HEK293T (cell line): ENCODE measurements around the gene PIP5K1B.

Experiments used
- ARNT ChIP-seq: fragments of 450-650 bp; IDR thresholded peaks from 2 replicates; pipeline ENCODE4 v1.6.1; 2017; ENCODE audit warnings: mild to moderate bottlenecking
- BHLHE40 ChIP-seq: fragments of 450-650 bp; IDR thresholded peaks from 2 replicates; pipeline ENCODE4 v1.6.1; 2016; ENCODE audit warnings: mild to moderate bottlenecking, moderate library complexity, borderline replicate concordance
- CTBP1 ChIP-seq: fragments of 450-650 bp; IDR thresholded peaks from 2 replicates; pipeline ENCODE4 v1.6.1; 2016; ENCODE audit warnings: borderline replicate concordance
- ELF4 ChIP-seq: fragments of 450-650 bp; IDR thresholded peaks from 2 replicates; pipeline ENCODE4 v1.6.1; 2017; ENCODE audit warnings: antibody characterized with exemption
- FOXK2 ChIP-seq: fragments of 450-650 bp; IDR thresholded peaks from 2 replicates; pipeline ENCODE4 v1.6.1; 2016; ENCODE audit warnings: mild to moderate bottlenecking
- FOXM1 ChIP-seq: fragments of 450-650 bp; IDR thresholded peaks from 2 replicates; pipeline ENCODE4 v1.6.1; 2017; ENCODE audit warnings: mild to moderate bottlenecking, borderline replicate concordance
- NFRKB ChIP-seq: fragments of 450-650 bp; IDR thresholded peaks from 2 replicates; pipeline ENCODE4 v1.6.1; 2016; ENCODE audit warnings: mild to moderate bottlenecking, moderate library complexity
- SP1 ChIP-seq: fragments of 450-650 bp; IDR thresholded peaks from 2 replicates; pipeline ENCODE4 v1.6.1; 2017
- TARDBP ChIP-seq: fragments of 450-650 bp; IDR thresholded peaks from 2 replicates; pipeline ENCODE4 v1.6.1; 2016
- ZNF384 ChIP-seq: fragments of 450-650 bp; IDR thresholded peaks from 2 replicates; pipeline ENCODE4 v1.6.1; 2016

- no peak for TF ChIP-seq BHLHE40
- no peak for TF ChIP-seq SP1
- TF ChIP-seq ARNT, result no peak
- TF ChIP-seq CTBP1, result no peak
- no peak for TF ChIP-seq FOXK2
- TF ChIP-seq ELF4, result no peak
- no peak for TF ChIP-seq NFRKB
- TF ChIP-seq ZNF384, result no peak
- TF ChIP-seq TARDBP, result no peak
- no peak for TF ChIP-seq FOXM1
Measured at GRCh38 chr9:68759981-68760673, 55.1 kb downstream of the PIP5K1B start.
